PC-9 (cell line): ENCODE results near the gene SPEM3.

Experiments used
- CTCF ChIP-seq: fragments of 200-600 bp; sonication (generic); conservative IDR thresholded peaks from 2 replicates; pipeline ENCODE4 v1.6.1; 2017; ENCODE audit warnings: mixed run types, antibody characterized with exemption, mild to moderate bottlenecking, moderate library complexity
- EZH2 ChIP-seq: fragments of 200-600 bp; sonication (generic); IDR thresholded peaks from 2 replicates; pipeline ENCODE4 v1.8.0; 2017; ENCODE audit warnings: antibody characterized with exemption, low read depth

- no peak for TF ChIP-seq CTCF
- TF ChIP-seq EZH2 = no peak
These were observed 34.1 kb downstream of the SPEM3 start for GRCh38 chr17:7462474-7463371.
